ENCODE data around the gene SIGLEC5.
"Not testable (repeated sequence)": the region's sequence is repeated elsewhere in the genome, so short reads cannot be mapped to it uniquely, and the experiment has no call there.

Gene SIGLEC5

GRCh38 chr19:51630315-51630714, at the start of gene SIGLEC5:
TSS of gene SIGLEC5 (minus strand) at chr19:51630401. CDS start at chr19:51630335, 66 bp downstream.
- DNase-seq (ENCODE audit: low spot score) = not testable (repeated sequence)

GRCh38 chr19:51676566-51677083, 46.4 kb upstream of the SIGLEC5 start:
- peak; percentile 5 for DNase-seq (ENCODE audit: low spot score)

GRCh38 chr19:51675911-51676565, 45.8 kb upstream of the SIGLEC5 start:
- DNase-seq (ENCODE audit: low spot score) = peak; percentile 27

- DNase-seq (ENCODE audit: low spot score) = no peak
Observed at GRCh38 chr19:51668216-51668615, 38.0 kb upstream of the SIGLEC5 start.

GRCh38 chr19:51664997-51665396, 34.8 kb upstream of the SIGLEC5 start:
- no peak for DNase-seq (ENCODE audit: low spot score)

GRCh38 chr19:51664131-51664530, 33.9 kb upstream of the SIGLEC5 start:
- DNase-seq (ENCODE audit: low spot score) = no peak

- no peak for DNase-seq (ENCODE audit: low spot score)
Observed at GRCh38 chr19:51663650-51664049, 33.4 kb upstream of the SIGLEC5 start.

- DNase-seq (ENCODE audit: low spot score) = peak; percentile 50
Observed at GRCh38 chr19:51660975-51661600, 30.9 kb upstream of the SIGLEC5 start.

GRCh38 chr19:51654783-51655182, 24.6 kb upstream of the SIGLEC5 start:
- DNase-seq (ENCODE audit: low spot score) = no peak

GRCh38 chr19:51653162-51653561, 23.0 kb upstream of the SIGLEC5 start:
- no peak for DNase-seq (ENCODE audit: low spot score)

GRCh38 chr19:51652266-51652665, 22.1 kb upstream of the SIGLEC5 start:
- no peak for DNase-seq (ENCODE audit: low spot score)

- DNase-seq (ENCODE audit: low spot score) = no peak
Observed at GRCh38 chr19:51651216-51651846, 21.1 kb upstream of the SIGLEC5 start.

- no peak for DNase-seq (ENCODE audit: low spot score)
Observed at GRCh38 chr19:51647318-51647717, 17.1 kb upstream of the SIGLEC5 start.

GRCh38 chr19:51646730-51647129, 16.5 kb upstream of the SIGLEC5 start, which contains the start of gene SIGLEC14:
TSS of gene SIGLEC14 (minus strand) at chr19:51646825. CDS start at chr19:51646759, 66 bp downstream.
- DNase-seq (ENCODE audit: low spot score) = not testable (repeated sequence)

GRCh38 chr19:51644636-51645271, 14.6 kb upstream of the SIGLEC5 start:
- no peak for DNase-seq (ENCODE audit: low spot score)

GRCh38 chr19:51641648-51642047, 11.4 kb upstream of the SIGLEC5 start:
- no peak for DNase-seq (ENCODE audit: low spot score)

- no peak for DNase-seq (ENCODE audit: low spot score)
Observed at GRCh38 chr19:51640386-51640785, 10.2 kb upstream of the SIGLEC5 start.

GRCh38 chr19:51639916-51640315, 9.7 kb upstream of the SIGLEC5 start:
- no peak for DNase-seq (ENCODE audit: low spot score)

GRCh38 chr19:51637362-51637978, 7.3 kb upstream of the SIGLEC5 start:
- no peak for DNase-seq (ENCODE audit: low spot score)

GRCh38 chr19:51632126-51632525, 1.9 kb upstream of the SIGLEC5 start:
- DNase-seq (ENCODE audit: low spot score) = no peak

GRCh38 chr19:51628153-51628939, 1.9 kb downstream of the SIGLEC5 start:
- DNase-seq (ENCODE audit: low spot score) = no peak
